Measurements from ENCODE around the gene RNF4. TPM values are rescaled to one million over a fixed set of nuclear protein-coding genes. Genes with fewer than 3 reads are reported as not detected.

Gene RNF4
- total and polyA plus RNA-seq, 5 experiments from 2014 or later: 59.8 to 100 (median 88.3) TPM

DNA sequence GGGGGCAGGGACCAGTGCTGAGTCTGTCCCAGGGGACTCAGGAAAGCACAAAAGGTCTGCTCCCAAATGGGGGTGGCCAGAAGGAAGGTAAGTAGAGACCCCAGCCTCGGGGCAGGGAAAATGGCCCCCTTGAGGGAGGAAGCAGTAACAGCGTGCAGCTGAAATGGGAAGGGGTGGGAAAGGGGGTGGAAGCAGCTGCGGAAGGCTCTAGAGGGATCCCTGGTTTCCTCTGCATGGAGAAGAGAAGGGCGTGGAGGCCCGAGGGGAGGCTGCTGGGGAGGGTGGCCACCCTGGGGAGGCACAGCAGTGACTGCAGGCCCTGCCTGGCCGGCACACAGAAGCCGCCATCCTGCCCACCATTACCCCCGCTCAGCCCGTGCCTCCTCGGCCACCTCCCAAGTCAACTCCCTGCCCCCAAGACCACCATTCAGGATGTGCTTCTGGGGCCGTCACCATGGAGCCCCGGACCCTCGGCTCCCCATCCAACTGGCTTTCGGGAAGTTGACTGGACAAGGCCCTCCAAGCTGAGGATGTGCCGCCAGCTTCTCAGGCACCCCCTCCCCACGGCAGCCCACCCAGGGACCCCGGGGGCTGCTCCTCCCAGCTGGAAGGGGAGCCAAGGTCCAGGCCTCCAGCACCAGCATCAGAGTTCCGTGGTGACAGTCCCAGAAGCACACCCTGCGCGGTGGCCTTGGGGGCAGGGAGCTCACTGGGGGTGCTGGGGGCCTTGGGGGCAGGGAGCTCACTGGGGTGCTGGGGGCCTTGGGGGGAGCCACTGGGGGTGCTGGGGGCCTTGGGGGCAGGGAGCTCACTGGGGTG, 26.5 kb upstream of the RNF4 start:
- peak overlapping the region in 1 of 10 donors; percentile 65 for H3K27ac Mint-ChIP-seq
- POLR2A ChIA-PET: no interaction called here
- no peaks in the 10 kb centered on the region for H3K9me3 Mint-ChIP-seq
- no peaks in the 10 kb centered on the region for H3K27me3 Mint-ChIP-seq
- H3K4me1 Mint-ChIP-seq: peaks cover 2 to 7% (median 4%) of the 10 kb centered on the region in 4 donors
- no peak overlapping the region for H3K4me3 Mint-ChIP-seq
- H3K36me3 Mint-ChIP-seq: no peaks in the 10 kb centered on the region
- ATAC-seq: no peak
- no peak for DNase-seq

GRCh38 chr4:2443061-2443730, 25.7 kb upstream of the RNF4 start:
- peaks cover 2 to 7% (median 4%) of the 10 kb centered on the region in 4 donors for H3K4me1 Mint-ChIP-seq
- no peaks in the 10 kb centered on the region for H3K27me3 Mint-ChIP-seq
- no peaks in the 10 kb centered on the region for H3K9me3 Mint-ChIP-seq
- H3K4me3 Mint-ChIP-seq: no peak overlapping the region
- no peak for DNase-seq
- H3K36me3 Mint-ChIP-seq: no peaks in the 10 kb centered on the region
- no peak for ATAC-seq
- H3K27ac Mint-ChIP-seq: peak overlapping the region in 2 of 10 donors; percentile 18 to 27
- POLR2A ChIA-PET: no interaction called here

GRCh38 chr4:2443956-2444740, 24.8 kb upstream of the RNF4 start:
- ATAC-seq (no peak), DNase-seq (no peak)
- H3K27me3 Mint-ChIP-seq: no peaks in the 10 kb centered on the region
- H3K9me3 Mint-ChIP-seq: no peaks in the 10 kb centered on the region
- H3K36me3 Mint-ChIP-seq: no peaks in the 10 kb centered on the region
- no peak overlapping the region for H3K27ac Mint-ChIP-seq
- H3K4me3 Mint-ChIP-seq: no peak overlapping the region
- POLR2A ChIA-PET: no interaction called here
- peaks cover 2 to 7% (median 4%) of the 10 kb centered on the region in 4 donors for H3K4me1 Mint-ChIP-seq

GRCh38 chr4:2445130-2445529, 23.8 kb upstream of the RNF4 start:
- DNase-seq (no peak), ATAC-seq (no peak)
- Mint-ChIP-seq H3K27me3 (no peaks in the 10 kb centered on the region), H3K36me3 (no peaks in the 10 kb centered on the region), H3K9me3 (no peaks in the 10 kb centered on the region), H3K4me1 (peaks cover 2 to 7% (median 4%) of the 10 kb centered on the region in 4 donors), H3K27ac (no peak overlapping the region), H3K4me3 (no peak overlapping the region)
- POLR2A ChIA-PET: no interaction called here

- ATAC-seq: no peak
These were observed 23.3 kb upstream of the RNF4 start for GRCh38 chr4:2445571-2445970.

DNA sequence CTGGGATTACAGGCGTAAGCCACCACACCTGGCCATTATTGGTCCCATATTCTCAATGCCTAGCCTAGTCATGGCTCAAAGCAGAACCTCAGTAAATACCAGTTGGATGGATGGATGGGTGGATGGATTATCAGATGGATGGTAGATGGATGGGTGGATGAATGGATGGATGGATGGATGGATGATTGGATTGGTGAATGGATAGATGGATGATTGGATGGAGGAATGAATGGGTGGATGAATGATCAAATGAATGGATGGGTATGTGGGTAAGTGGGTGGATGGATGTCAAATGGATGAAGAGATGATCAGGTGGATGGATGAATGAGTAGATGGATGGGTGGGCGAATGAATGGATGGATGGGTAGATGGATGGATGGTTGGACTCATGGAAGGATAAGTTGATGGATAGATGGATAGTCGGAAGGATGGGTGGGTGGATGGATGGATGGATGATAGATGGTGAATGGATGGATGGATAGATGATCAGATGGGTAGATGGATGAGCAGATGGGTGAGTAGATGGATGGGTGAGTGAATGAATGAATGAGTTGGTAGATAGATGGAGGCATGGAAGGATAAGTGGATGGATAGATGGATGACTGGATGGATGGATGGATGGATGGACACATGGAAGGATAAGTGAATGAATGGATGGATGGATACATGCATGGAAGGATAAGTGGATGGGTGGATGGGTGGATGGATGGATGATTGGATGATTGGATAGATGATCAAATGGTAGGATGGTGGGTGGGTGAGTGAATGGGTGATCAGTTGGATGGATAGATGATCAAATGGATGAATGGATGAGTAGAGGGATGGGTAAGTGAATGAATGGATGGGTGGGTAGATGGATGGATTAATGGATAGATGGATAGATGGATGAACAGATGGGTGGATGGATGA, 22.0 kb upstream of the RNF4 start:
- POLR2A ChIA-PET: no interaction called here
- H3K27me3 Mint-ChIP-seq: no peaks in the 10 kb centered on the region
- ATAC-seq (no peak), DNase-seq (no peak)
- no peak overlapping the region for H3K4me3 Mint-ChIP-seq
- H3K4me1 Mint-ChIP-seq: peaks cover 0 to under 1% (median 0%) of the 10 kb centered on the region in 4 donors
- H3K9me3 Mint-ChIP-seq: no peaks in the 10 kb centered on the region
- no peak overlapping the region for H3K27ac Mint-ChIP-seq
- no peaks in the 10 kb centered on the region for H3K36me3 Mint-ChIP-seq

More at GRCh38 chr4:2445571-2445970, 23.3 kb upstream of the RNF4 start:
- no peak overlapping the region for H3K27ac Mint-ChIP-seq
- H3K4me1 Mint-ChIP-seq: peaks cover 2 to 7% (median 4%) of the 10 kb centered on the region in 4 donors
- H3K36me3 Mint-ChIP-seq: no peaks in the 10 kb centered on the region
- no peak for DNase-seq
- H3K27me3 Mint-ChIP-seq: no peaks in the 10 kb centered on the region
- H3K9me3 Mint-ChIP-seq: no peaks in the 10 kb centered on the region
- H3K4me3 Mint-ChIP-seq: no peak overlapping the region
- POLR2A ChIA-PET: no interaction called here

GRCh38 chr4:2448589-2448988, 20.3 kb upstream of the RNF4 start:
- Mint-ChIP-seq H3K27me3 (no peaks in the 10 kb centered on the region), H3K27ac (no peak overlapping the region), H3K4me1 (no peaks in the 10 kb centered on the region), H3K4me3 (no peak overlapping the region), H3K9me3 (no peaks in the 10 kb centered on the region), H3K36me3 (no peaks in the 10 kb centered on the region)
- POLR2A ChIA-PET: no interaction called here
- DNase-seq (no peak), ATAC-seq (no peak)

DNA sequence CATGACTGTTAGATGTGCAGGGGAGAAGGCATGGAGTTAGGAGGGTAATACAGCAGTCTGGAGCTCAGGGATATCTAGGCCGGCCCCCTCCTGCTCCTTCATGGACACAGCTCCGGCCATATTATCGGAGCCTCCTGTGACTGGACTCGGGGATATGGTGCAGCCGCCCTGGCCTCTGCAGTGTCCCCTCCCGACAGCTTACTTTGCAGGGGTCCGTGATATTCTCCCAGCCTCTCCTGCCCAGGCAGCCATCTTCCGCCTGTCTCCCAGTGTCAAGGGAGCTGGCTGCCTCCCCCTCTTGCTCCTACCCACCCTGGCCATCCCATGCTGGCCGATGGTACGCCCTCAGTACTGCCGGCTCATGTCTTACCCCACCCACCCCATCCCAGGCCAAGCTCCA, 19.9 kb upstream of the RNF4 start:
- no peak overlapping the region for H3K4me3 Mint-ChIP-seq
- H3K9me3 Mint-ChIP-seq: no peaks in the 10 kb centered on the region
- POLR2A ChIA-PET: no interaction called here
- no peak for ATAC-seq
- no peaks in the 10 kb centered on the region for H3K4me1 Mint-ChIP-seq
- H3K36me3 Mint-ChIP-seq: no peaks in the 10 kb centered on the region
- H3K27ac Mint-ChIP-seq: no peak overlapping the region
- DNase-seq: no peak
- no peaks in the 10 kb centered on the region for H3K27me3 Mint-ChIP-seq

GRCh38 chr4:2449511-2450392, 19.2 kb upstream of the RNF4 start:
- H3K4me3 Mint-ChIP-seq: no peak overlapping the region
- no peaks in the 10 kb centered on the region for H3K9me3 Mint-ChIP-seq
- no peak for DNase-seq
- no peaks in the 10 kb centered on the region for H3K27me3 Mint-ChIP-seq
- no peaks in the 10 kb centered on the region for H3K4me1 Mint-ChIP-seq
- no peaks in the 10 kb centered on the region for H3K36me3 Mint-ChIP-seq
- H3K27ac Mint-ChIP-seq: no peak overlapping the region
- POLR2A ChIA-PET: no interaction called here
- ATAC-seq: no peak

- ATAC-seq (no peak), DNase-seq (no peak)
- POLR2A ChIA-PET: interaction anchor here (1.0 kb wide), 1 partner anchor 17 kb away, joined by 3 read pairs; no protein-coding TSS in a partner anchor
- Mint-ChIP-seq H3K4me1 (no peaks in the 10 kb centered on the region), H3K27me3 (no peaks in the 10 kb centered on the region), H3K27ac (no peak overlapping the region), H3K9me3 (no peaks in the 10 kb centered on the region), H3K4me3 (no peak overlapping the region), H3K36me3 (no peaks in the 10 kb centered on the region)
These were observed 18.4 kb upstream of the RNF4 start for GRCh38 chr4:2450394-2451035.

GRCh38 chr4:2451036-2451520, 17.8 kb upstream of the RNF4 start:
- ATAC-seq (no peak), DNase-seq (no peak)
- no peaks in the 10 kb centered on the region for H3K9me3 Mint-ChIP-seq
- H3K27me3 Mint-ChIP-seq: no peaks in the 10 kb centered on the region
- no peaks in the 10 kb centered on the region for H3K4me1 Mint-ChIP-seq
- H3K4me3 Mint-ChIP-seq: no peak overlapping the region
- H3K36me3 Mint-ChIP-seq: no peaks in the 10 kb centered on the region
- H3K27ac Mint-ChIP-seq: peak overlapping the region in 1 of 10 donors; percentile 10
- POLR2A ChIA-PET: interaction anchor here (1.0 kb wide), 1 partner anchor 16 kb away, joined by 3 read pairs; no protein-coding TSS in a partner anchor

Measured in naive thymus-derived CD8-positive, alpha-beta T cell (primary cell).